A549 (cell line): ENCODE data around the gene CSTA.

ENCODE experiments used
- CEBPB ChIP-seq, 2 experiments: fragments of >200 bp in 1 of 2; sonication (Bioruptor Twin) in 1 of 2; formaldehyde crosslinking in 1 of 2; IDR thresholded peaks; 2 replicates each; pipeline ENCODE4 v1.6.1; 2012 to 2016
- MYC ChIP-seq: IDR thresholded peaks from 2 replicates; pipeline ENCODE4 v1.6.1; 2012; ENCODE audit warnings: mild to moderate bottlenecking, inconsistent platforms, low read length, improper control_type of control experiment, borderline replicate concordance
- RAD21 ChIP-seq, 2 experiments: fragments of >200 bp in 1 of 2; sonication (Bioruptor Twin) in 1 of 2; formaldehyde crosslinking in 1 of 2; IDR thresholded peaks in 1 of 2; conservative IDR thresholded peaks in 1 of 2; 2 replicates in 1 of 2; 3 replicates in 1 of 2; pipeline ENCODE4 v1.6.1; 2012 to 2018; ENCODE audit warnings: inconsistent platforms in 1 of 2
- TF ChIP-seq, protein P1 (sequence below): fragments of >200 bp; sonication (Bioruptor Twin); formaldehyde crosslinking; IDR thresholded peaks from 3 replicates; pipeline ENCODE4 v1.5.1; 2016

GRCh38 chr3:122389892-122390291, 64.8 kb downstream of the CSTA start:
- TF ChIP-seq, protein P1, sequence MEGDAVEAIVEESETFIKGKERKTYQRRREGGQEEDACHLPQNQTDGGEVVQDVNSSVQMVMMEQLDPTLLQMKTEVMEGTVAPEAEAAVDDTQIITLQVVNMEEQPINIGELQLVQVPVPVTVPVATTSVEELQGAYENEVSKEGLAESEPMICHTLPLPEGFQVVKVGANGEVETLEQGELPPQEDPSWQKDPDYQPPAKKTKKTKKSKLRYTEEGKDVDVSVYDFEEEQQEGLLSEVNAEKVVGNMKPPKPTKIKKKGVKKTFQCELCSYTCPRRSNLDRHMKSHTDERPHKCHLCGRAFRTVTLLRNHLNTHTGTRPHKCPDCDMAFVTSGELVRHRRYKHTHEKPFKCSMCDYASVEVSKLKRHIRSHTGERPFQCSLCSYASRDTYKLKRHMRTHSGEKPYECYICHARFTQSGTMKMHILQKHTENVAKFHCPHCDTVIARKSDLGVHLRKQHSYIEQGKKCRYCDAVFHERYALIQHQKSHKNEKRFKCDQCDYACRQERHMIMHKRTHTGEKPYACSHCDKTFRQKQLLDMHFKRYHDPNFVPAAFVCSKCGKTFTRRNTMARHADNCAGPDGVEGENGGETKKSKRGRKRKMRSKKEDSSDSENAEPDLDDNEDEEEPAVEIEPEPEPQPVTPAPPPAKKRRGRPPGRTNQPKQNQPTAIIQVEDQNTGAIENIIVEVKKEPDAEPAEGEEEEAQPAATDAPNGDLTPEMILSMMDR = no peak
- TF ChIP-seq RAD21 (conservative IDR thresholded peaks at IDR 0.05 in 1 of 2, IDR thresholded peaks at IDR 0.05 in 1 of 2) (no peak), CEBPB (IDR thresholded peaks at IDR 0.05) (no peak), MYC (no peak)
